Hepatocyte (in vitro differentiated cells): ENCODE measurements around the gene ATP7B.
"Not testable (repeated sequence)": the region's sequence is repeated elsewhere in the genome, so short reads cannot be mapped to it uniquely, and the experiment has no call there.

Experiments
- EZH2phosphoT487 ChIP-seq: fragments of 200-600 bp; sonication (generic); IDR thresholded peaks from one replicate; pipeline ENCODE4 v1.6.1; 2018; ENCODE audit warnings: antibody characterized with exemption, mild to moderate bottlenecking, low read depth, moderate library complexity; ENCODE audit not compliant: unreplicated experiment, severe bottlenecking
- TF ChIP-seq, protein P1 (sequence below): fragments of 200-600 bp; sonication (generic); IDR thresholded peaks from 2 replicates; pipeline ENCODE4 v1.5.1; 2016; ENCODE audit warnings: antibody characterized with exemption, mild to moderate bottlenecking; ENCODE audit not compliant: poor library complexity

DNA sequence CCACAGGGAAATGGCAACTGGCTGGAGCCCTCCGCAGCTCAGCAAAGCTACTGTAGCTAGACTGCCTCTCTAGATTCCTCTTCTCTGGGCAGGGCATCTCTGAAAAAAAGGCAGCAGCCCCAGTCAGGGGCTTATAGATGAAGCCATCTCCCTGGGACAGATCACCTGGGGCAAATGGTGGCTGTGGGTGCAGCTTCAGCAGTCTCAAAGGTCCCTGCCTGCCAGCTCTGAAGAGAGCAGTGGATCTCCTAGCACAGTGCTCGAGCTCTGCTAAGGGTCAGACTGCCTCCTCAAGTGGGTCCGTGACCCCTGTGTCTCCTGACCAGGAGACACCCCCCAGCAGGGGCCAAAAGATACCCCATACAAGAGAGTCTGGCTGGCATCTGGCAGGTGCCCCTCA lies 28.0 kb downstream of the ATP7B start:
- TF ChIP-seq, protein P1, sequence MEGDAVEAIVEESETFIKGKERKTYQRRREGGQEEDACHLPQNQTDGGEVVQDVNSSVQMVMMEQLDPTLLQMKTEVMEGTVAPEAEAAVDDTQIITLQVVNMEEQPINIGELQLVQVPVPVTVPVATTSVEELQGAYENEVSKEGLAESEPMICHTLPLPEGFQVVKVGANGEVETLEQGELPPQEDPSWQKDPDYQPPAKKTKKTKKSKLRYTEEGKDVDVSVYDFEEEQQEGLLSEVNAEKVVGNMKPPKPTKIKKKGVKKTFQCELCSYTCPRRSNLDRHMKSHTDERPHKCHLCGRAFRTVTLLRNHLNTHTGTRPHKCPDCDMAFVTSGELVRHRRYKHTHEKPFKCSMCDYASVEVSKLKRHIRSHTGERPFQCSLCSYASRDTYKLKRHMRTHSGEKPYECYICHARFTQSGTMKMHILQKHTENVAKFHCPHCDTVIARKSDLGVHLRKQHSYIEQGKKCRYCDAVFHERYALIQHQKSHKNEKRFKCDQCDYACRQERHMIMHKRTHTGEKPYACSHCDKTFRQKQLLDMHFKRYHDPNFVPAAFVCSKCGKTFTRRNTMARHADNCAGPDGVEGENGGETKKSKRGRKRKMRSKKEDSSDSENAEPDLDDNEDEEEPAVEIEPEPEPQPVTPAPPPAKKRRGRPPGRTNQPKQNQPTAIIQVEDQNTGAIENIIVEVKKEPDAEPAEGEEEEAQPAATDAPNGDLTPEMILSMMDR = not testable (repeated sequence)
- not testable (repeated sequence) for TF ChIP-seq EZH2phosphoT487
